ENCODE measurements around the gene CDC25C.

- TF ChIP-seq CTCF (conservative IDR thresholded peaks at IDR 0.05): no peak
- TF ChIP-seq EZH2 (IDR thresholded peaks at IDR 0.05; ENCODE audit: low read depth): no peak
Measured at GRCh38 chr5:138238034-138238433, 93.6 kb downstream of the CDC25C start.

All from PC-9 (cell line).